A549 treated with CpdA at 1 μM for 4 hours (cell line): ENCODE results near the gene PPRC1. TPM values are rescaled to one million over a fixed set of nuclear protein-coding genes. Genes with fewer than 3 reads are reported as not detected.

Experiments
- total RNA-seq: library from RNA; stranded (reverse); fragments of 200-300 nt; extraction: Qiagen RNA extraction; gene quantifications from 5 replicates; pipeline ENCODE4 v1.2.3, GENCODE V29; 2022; ENCODE audit warnings: low read depth

PPRC1 gene, protein sequence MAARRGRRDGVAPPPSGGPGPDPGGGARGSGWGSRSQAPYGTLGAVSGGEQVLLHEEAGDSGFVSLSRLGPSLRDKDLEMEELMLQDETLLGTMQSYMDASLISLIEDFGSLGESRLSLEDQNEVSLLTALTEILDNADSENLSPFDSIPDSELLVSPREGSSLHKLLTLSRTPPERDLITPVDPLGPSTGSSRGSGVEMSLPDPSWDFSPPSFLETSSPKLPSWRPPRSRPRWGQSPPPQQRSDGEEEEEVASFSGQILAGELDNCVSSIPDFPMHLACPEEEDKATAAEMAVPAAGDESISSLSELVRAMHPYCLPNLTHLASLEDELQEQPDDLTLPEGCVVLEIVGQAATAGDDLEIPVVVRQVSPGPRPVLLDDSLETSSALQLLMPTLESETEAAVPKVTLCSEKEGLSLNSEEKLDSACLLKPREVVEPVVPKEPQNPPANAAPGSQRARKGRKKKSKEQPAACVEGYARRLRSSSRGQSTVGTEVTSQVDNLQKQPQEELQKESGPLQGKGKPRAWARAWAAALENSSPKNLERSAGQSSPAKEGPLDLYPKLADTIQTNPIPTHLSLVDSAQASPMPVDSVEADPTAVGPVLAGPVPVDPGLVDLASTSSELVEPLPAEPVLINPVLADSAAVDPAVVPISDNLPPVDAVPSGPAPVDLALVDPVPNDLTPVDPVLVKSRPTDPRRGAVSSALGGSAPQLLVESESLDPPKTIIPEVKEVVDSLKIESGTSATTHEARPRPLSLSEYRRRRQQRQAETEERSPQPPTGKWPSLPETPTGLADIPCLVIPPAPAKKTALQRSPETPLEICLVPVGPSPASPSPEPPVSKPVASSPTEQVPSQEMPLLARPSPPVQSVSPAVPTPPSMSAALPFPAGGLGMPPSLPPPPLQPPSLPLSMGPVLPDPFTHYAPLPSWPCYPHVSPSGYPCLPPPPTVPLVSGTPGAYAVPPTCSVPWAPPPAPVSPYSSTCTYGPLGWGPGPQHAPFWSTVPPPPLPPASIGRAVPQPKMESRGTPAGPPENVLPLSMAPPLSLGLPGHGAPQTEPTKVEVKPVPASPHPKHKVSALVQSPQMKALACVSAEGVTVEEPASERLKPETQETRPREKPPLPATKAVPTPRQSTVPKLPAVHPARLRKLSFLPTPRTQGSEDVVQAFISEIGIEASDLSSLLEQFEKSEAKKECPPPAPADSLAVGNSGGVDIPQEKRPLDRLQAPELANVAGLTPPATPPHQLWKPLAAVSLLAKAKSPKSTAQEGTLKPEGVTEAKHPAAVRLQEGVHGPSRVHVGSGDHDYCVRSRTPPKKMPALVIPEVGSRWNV (N-terminal part only)
- total RNA-seq: 51.5 to 65.6 TPM (median 59.4 TPM) in 5 replicates

DNA sequence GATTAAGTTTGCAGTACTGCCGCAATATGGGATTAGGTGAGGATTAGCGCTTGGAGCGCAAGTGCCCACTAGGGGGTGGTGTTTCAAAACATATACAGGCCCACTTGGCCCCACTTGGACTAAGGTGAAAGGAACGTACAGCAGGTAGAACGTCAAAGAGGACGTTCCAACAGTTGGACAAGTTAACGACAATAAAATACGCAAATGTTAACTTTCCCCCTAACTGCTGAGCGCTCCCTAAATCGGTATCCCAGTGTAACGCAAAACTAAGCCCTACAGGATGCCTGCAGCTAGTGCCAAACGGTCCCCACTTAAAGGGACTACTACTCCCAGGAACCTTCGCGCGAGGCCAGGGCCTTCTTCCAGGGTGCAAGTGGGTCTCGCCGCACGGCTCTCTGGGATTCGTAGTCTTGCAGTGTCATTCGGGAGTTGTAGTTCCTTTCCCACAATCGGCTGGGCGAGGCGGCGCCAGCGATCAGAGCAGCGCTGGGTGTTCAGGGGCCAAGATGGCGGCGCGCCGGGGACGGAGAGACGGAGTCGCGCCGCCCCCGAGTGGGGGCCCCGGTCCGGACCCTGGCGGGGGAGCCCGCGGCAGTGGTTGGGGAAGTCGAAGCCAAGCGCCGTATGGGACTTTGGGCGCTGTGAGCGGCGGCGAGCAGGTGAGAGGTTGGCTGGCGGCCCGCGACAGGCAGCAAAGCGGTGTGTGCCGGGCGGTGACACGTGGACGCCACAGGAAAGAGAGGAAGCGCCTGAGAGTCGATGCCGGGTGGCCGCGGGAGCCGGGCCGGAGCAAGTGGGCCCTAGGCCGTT, at the start of gene PPRC1:
PPRC1 (plus strand) TSS at position 478 of the 810 bp plus-strand sequence; CDS start at position 507, 29 bp downstream.

DNA sequence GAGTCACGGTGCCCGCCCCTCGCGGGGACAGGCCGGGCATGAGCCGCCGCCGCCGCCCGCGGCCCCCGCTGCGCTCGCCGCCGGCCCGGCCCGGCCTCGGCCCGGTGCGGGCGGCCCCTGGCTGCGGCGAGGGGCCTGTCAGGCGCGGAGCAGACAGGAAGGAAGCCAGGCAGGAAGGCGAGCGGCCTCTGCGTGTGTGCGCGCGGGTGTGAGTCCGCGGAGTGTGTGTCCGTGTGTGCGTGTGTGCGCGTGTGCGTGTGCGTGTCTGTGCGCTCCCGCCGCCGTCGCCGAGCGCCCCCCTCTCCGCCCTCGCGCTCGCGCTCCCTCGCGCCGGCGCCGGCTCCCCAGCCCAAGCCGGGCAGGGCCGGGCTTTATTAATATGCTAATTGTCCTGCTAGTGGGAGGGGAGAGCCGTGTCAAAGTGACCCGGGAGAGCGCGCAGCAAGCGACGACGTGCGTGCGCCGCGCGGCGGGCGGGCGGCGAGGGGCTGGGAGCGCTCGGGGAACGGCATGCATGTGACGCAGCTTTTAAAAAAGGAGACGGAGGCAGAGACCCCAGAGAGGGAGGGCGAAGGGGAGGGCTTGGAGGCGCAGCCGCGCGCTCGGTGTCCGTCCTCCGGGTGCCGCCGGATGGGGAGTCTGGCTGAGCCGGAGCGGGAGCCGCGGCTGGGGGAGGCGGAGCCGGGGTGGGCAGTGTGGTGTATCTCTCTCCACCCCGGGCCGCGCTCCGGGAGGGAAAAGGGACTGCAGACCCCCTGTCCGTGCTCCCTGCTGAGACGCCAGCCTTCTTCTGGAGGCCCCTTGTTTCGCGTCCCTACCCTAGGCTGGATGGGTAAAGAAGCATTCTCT, 12.5 kb upstream of the PPRC1 start, which contains the start of gene LDB1:
LDB1 (minus strand) TSS at position 227 of the 849 bp plus-strand sequence. CDS start 258 bp downstream, outside the sequence.

DNA sequence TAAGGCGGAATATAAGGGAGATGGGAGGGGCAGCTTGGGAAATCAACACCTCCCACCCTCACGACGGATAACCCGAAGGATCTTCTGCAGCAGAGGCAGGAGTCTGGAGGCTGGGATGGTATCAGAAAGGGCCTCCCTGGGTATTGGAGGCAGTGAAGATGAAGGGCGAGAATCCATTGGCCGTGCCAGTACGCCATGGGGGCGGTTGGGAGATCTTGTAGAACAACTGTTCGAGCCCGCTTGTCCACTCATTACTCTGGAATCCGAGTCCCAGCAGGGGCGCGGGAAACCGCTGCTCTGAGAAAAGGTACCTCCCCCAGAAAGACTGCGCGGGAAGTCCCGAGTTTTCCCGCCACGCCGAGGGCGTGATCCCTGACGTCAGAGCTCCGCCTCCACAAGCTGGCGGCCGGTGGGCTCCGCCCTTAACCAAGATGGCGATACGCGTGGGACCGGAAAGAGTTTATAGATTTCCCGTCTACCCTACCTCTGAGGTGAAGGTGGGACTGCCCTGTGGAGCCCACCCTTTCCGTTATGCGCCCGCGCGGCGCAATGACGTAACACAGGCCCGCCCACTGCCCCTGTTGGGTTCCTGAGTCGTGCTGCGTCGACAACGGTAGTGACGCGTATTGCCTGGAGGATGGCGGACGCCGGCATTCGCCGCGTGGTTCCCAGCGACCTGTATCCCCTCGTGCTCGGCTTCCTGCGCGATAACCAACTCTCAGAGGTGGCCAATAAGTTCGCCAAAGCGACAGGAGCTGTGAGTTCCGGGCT, 19.1 kb downstream of the PPRC1 start, which contains the start of gene NOLC1:
NOLC1 (plus strand) TSS at position 616 of the 771 bp plus-strand sequence; CDS start at position 638, 22 bp downstream.

Other genes starting within 250 kb of the PPRC1 start
- 11.4 to 12.6 TPM (median 12.1 TPM) in 5 replicates for gene ARMH3, start 76.9 kb upstream of the PPRC1 start, total RNA-seq
- gene HPS6, start 67.7 kb upstream of the PPRC1 start, total RNA-seq: 23.6 to 38.2 TPM (median 33.1 TPM) in 5 replicates
- 33.6 to 41.5 TPM (median 39.4 TPM) in 5 replicates for gene LDB1, start 12.7 kb upstream of the PPRC1 start, total RNA-seq
- 180 to 198 TPM (median 191 TPM) in 5 replicates for gene NOLC1, start 19.3 kb downstream of the PPRC1 start, total RNA-seq
- 0.21 to 0.50 TPM (median 0.37 TPM) in 5 replicates for gene ELOVL3, start 93.3 kb downstream of the PPRC1 start, total RNA-seq
- gene PITX3, start 108.5 kb downstream of the PPRC1 start, total RNA-seq: 0.22 to 0.46 TPM (median 0.27 TPM) in 5 replicates
- gene GBF1, start 112.5 kb downstream of the PPRC1 start, total RNA-seq: 23.5 to 28.7 TPM (median 26.8 TPM) in 5 replicates